Activated T-cell treated with anti-CD3 and anti-CD28 coated beads, Interleukin-2, amount 50 U/mL, for 1 hour (primary cell): Measurements from ENCODE around the gene CTSH.

Source experiments
- DNase-seq: peaks from one replicate; pipeline ENCODE4 v3.0.0-alpha.2; 2020

CTSH gene

GRCh38 chr15:78977591-78978347, 32.9 kb upstream of the CTSH start:
- DNase-seq, result no peak

GRCh38 chr15:78977091-78977571, 32.3 kb upstream of the CTSH start:
- DNase-seq, result no peak

GRCh38 chr15:78976691-78977090, 31.8 kb upstream of the CTSH start:
- no peak for DNase-seq

GRCh38 chr15:78974272-78974918, 29.5 kb upstream of the CTSH start:
- no peak for DNase-seq

- DNase-seq, result no peak
Observed at GRCh38 chr15:78969687-78970349, 25.0 kb upstream of the CTSH start.

GRCh38 chr15:78968539-78969271, 23.9 kb upstream of the CTSH start:
- no peak for DNase-seq

- DNase-seq, result no peak
Observed at GRCh38 chr15:78968114-78968513, 23.3 kb upstream of the CTSH start.

GRCh38 chr15:78960308-78960707, 15.5 kb upstream of the CTSH start:
- DNase-seq, result no peak

- DNase-seq, result no peak
Observed at GRCh38 chr15:78959360-78959759, 14.5 kb upstream of the CTSH start.

- no peak for DNase-seq
Observed at GRCh38 chr15:78957416-78958093, 12.7 kb upstream of the CTSH start.

GRCh38 chr15:78956937-78957336, 12.1 kb upstream of the CTSH start:
- no peak for DNase-seq

GRCh38 chr15:78955355-78955754, 10.5 kb upstream of the CTSH start:
- no peak for DNase-seq

- no peak for DNase-seq
Observed at GRCh38 chr15:78951841-78952238, 7.0 kb upstream of the CTSH start.

- no peak for DNase-seq
Observed at GRCh38 chr15:78950902-78951840, 6.3 kb upstream of the CTSH start.

- DNase-seq, result no peak
Observed at GRCh38 chr15:78950343-78950742, 5.5 kb upstream of the CTSH start.

GRCh38 chr15:78949461-78949860, 4.6 kb upstream of the CTSH start:
- no peak for DNase-seq

GRCh38 chr15:78947506-78947905, 2.7 kb upstream of the CTSH start:
- no peak for DNase-seq

- DNase-seq, result no peak
Observed at GRCh38 chr15:78946493-78946892, 1.6 kb upstream of the CTSH start.

GRCh38 chr15:78944202-78944625, 632 bp downstream of the CTSH start:
- DNase-seq, result no peak

GRCh38 chr15:78943692-78944091, 1.2 kb downstream of the CTSH start:
- DNase-seq, result no peak

- no peak for DNase-seq
Observed at GRCh38 chr15:78942741-78943140, 2.1 kb downstream of the CTSH start.
